ENCODE data around the gene ADAMTS13.

ADAMTS13 gene

DNA sequence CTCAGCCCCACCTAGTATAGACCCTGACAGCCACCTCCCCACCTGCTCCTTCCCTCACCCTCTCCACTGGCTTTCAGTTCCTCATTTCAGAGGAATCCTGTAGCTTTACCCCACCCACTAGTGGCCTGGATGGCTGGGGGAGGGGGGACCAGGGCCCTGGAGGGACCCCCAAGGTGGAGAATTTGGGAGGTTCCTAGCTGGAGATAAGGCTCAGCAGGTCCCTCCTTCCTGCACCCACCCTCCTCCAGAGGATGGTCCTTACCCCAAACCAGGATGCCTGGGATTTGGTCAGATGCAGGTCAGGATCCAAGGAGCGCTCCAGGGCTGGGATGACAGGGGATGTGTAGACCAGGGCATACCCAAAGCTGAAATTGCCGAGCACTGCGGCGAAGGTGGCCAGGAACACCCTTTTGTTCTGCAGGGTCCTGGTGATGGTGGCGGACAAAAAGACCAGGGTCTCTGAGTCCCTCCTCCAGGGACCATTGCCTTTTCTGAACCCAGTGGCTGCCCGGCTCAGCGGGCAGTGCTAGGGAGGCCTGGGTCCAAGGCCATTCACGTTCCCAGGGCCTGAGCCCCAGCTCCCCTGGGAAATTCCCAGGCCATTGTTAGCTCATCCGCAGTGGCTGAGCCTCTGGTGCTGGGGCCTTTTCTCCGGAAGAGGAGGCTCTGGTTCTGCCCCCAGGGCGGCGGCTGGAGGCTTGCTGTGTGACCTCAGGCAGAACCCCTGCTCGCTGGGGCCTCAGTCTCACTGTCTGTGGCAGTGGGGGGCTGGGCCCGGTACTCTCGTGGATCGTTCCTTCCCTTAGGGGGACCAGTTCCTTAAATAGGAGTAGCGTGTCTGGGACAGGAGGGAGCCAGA, 56.1 kb downstream of the ADAMTS13 start:
- no peak for TF ChIP-seq CTCF (IDR thresholded peaks at IDR 0.05; ENCODE audit: extremely low read depth, missing control alignments)
- DNase-seq (ENCODE audit: low spot score) = peak; percentile 77

DNA sequence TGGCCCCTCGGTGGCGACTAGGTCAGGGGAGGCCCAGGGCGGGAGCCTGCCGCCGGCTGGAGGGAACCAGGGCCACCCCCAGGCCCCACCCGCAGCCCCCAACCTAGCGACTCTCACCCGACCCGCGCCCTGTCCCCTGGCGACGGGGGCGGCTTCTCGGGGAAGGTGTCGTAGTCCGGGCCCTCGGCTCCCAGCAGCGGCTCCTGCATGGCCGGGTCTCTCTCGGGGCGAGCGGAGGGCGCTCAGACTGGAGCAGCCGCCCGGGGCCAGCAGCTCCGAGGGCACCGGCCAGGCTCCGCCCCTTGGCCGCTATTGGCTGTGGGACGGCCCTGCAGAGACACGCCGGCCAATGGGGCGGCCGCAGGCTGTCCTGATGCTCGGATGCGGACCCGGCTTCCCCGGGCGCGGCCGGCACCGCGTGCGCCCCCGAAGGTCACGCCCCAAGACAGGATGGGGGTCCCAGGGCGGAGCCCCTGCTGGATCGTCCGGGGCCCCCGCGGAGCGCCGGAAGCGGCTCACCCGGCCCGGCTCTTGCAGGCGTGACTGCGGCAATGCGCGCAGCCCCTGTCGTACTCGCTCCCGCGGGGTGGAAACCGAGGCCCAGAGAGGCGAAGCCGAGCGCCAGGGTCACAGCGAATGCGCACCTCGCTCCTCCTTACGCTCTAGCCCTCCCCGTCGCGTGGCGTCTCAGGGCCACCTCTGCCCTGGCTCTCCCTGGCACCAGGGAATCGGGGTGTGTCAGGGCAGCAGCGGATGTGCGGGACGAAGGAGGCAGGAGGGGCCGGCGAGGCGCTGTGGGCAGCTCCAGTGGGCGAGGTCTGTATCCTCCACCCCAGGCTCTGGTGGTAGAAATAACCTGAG, 56.9 kb downstream of the ADAMTS13 start, which contains the start of gene SLC2A6:
Gene SLC2A6, minus strand, starts transcription at position 249 of the 861 bp plus-strand sequence. Its CDS starts 40 bp downstream, at position 209.
- no peak for TF ChIP-seq CTCF (IDR thresholded peaks at IDR 0.05; ENCODE audit: extremely low read depth, missing control alignments)

DNA sequence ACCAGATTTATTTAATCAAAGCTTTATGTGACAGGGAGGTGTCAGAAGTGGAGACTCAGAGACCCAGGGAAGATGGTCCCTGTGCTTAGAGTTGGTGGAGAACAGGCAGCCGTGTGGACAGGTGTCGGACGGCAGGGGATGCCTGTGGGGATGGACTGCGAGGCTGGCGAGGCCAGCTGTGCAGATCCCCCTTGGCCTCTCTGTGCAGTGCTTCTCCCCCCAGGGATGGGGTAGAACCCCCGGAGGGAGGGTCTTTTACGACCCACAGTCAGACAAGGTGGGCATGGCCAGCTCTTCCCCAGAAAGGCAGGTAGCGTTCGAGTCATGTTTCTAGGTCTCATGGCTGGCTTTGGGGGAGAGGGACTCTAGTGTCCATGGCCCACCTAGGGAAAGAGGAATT, 61.4 kb downstream of the ADAMTS13 start:
- DNase-seq (ENCODE audit: low spot score) = no peak
- TF ChIP-seq CTCF (IDR thresholded peaks at IDR 0.05; ENCODE audit: extremely low read depth, missing control alignments) = no peak

More for the DNA sequence above, 56.9 kb downstream of the ADAMTS13 start, which contains the start of gene SLC2A6:
- DNase-seq (ENCODE audit: low spot score) = peak; percentile 98

DNA sequence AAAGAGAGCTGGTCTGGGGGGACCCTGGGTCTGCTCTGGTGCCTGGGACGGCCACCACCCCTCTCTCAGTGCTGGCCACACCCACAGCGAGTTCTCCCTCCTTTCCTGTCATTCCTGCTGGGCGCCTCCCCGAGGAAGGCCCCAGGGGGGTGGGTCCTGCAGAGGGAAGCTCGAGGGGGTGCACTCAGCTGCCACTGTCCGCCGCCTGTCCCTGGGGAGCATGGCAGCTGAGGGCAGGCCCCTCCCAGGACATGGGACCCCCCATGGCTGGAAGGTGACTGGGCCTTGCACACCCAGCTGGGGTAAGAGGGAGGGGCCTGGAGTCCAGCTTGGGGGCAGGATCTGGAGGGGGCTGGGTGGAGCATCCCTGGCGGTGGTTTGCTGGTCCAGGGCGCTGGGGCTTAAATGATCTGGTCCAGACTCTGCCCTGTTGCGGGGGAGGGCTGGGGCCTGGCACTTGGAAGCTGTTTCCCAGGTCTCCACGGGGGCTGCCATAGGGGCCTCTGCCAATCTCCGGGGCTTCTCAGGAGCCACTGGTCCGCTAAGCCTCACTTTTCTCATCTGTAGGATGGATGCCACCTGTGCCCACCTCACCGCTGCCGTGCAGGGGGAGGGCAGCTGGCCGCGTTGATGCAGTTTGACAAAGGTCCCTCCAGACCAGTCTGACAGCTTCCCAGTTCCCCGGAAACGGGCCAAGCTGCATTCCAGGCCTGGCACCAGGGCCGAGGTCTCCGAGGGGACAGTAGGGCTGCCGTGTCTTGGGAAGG, 62.7 kb downstream of the ADAMTS13 start:
- TF ChIP-seq CTCF (IDR thresholded peaks at IDR 0.05; ENCODE audit: extremely low read depth, missing control alignments) = no peak
- no peak for DNase-seq (ENCODE audit: low spot score)

DNA sequence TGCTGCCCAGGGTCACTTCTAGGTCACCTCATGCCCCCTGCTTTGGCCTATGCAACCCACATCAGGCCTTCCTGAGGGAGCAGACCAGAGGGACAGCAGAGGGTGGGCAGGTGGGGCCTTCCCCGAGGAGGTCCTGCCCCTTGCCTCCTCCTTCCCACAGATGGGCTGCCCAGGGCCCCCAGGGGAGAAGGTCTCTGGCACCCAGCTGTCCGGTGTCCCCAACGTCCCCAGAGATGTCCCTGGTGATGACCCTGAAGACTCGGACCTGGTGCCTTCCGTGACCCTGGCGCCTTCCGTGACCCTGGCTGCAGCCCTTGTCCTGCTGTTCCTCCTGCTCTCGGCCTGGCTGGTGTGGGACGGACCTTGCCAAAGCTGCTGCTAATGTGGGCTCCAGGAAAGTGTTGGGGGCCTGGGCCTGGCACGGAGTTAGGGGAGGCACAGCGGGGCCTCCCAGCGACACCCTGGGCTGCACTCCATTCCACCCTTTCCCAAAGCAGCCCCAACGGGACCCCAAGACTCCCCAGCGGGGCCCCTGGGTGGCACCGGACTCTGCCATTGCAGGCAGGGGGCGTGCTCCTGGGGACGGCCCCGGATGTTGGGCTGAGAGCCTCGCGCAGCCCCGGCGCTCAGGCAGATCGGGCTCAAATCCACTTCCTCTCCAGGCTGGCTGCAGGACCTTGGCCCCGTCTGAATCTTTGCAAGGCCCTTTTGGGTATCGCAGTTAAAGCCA, 63.5 kb downstream of the ADAMTS13 start:
- TF ChIP-seq CTCF (IDR thresholded peaks at IDR 0.05; ENCODE audit: extremely low read depth, missing control alignments) = no peak
- DNase-seq (ENCODE audit: low spot score) = peak; percentile 73

DNA sequence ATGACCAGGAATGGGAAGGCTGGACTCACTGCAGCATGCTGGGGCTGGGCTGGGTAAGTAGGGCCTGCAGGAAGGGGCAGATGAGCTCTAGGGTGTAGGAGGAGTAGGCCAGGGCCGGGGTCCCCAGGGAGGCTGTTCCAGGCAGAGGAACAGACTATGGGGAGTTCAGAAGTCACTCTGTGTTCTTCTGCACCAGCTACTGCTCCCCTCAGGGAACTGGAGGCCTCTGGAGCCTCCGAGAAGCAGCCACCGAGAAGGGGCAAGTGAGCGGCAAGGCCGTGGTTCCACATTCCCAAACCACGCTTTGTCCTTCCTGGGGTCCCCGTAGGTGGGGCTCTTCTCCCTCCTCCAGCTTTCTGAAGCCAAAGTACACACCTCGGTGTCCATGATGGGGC, 65.2 kb downstream of the ADAMTS13 start:
- no peak for TF ChIP-seq CTCF (IDR thresholded peaks at IDR 0.05; ENCODE audit: extremely low read depth, missing control alignments)
- DNase-seq (ENCODE audit: low spot score) = no peak
